ENCODE data around the gene SCUBE3.

Gene SCUBE3

DNA sequence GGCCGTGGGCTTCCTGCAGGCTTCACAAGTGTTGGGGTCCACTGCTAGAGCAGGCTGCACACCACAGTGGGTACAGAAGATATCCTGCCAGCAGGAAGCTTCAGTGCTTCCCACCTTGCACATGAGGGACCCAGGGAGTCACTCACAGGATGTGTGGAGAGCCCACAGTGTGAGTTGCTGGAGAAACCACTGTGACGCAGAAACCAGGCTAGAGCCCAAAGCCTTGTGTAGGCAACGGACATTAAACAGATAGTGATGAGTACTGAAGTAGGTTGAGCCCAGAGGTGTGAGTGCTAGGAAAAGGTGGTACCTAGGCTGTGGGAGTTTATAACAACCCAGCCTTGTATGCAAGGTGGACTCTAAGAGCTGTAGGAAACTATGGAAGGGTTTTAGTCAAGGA is 65.0 kb downstream of the SCUBE3 start:
- no peak for DNase-seq

DNA sequence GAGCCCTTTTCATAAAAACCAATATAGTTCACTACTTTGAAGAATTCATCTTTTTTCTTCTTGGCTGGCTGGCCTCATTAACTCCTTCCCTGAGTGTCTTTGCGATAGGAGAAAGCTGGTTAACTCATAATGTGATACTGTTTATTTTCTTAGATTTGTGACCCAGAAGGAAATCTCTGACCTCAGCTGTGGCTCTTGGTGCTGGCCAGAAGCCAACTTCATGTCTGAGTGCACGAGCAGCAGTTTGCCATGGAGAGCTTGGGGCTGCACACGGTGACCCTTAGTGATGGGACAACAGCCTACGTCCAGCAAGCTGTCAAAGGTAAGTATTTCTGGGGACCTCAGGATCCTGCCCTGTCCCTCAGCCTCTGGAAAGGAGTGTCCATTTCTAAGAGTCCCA is 67.1 kb downstream of the SCUBE3 start:
- DNase-seq = no peak

DNA sequence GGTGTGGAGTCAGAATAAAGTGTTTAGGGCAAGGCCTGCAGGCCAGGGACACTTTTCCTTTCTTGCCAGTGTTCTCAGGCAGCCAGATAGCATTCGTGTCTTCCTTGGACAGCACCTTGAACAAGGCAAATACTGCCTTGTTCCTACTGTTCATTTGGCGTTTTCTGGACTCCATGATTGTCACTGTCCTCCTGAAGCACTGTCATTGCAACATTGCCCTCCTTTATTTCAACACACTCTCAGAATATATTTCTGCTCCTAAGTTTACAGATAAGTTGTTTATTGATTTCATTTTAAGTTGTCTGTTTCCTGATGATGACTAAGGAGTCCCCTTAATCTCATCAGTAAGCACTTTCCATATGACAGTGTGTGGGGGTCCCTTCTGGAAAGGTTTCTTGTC is 68.7 kb downstream of the SCUBE3 start:
- no peak for DNase-seq

DNA sequence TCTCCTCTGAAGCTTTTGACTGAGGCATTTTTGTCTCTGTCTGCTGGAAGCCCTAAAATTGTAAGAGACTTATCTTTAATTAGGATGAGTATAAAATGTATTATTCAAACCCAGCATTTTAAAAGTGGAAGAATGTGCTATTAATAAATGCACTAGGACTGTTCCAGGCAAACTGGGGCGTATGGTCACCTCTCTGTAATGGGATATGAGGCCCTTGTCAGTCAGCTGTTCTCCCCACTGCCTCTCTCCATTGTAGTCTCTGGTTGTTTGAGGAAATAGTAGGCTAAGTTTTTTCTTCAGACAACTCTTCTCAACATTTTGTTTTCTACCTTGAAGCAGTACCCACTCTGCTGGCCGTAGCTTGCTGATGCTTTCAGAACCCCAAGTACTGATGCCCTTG is 69.6 kb downstream of the SCUBE3 start:
- DNase-seq = no peak

DNA sequence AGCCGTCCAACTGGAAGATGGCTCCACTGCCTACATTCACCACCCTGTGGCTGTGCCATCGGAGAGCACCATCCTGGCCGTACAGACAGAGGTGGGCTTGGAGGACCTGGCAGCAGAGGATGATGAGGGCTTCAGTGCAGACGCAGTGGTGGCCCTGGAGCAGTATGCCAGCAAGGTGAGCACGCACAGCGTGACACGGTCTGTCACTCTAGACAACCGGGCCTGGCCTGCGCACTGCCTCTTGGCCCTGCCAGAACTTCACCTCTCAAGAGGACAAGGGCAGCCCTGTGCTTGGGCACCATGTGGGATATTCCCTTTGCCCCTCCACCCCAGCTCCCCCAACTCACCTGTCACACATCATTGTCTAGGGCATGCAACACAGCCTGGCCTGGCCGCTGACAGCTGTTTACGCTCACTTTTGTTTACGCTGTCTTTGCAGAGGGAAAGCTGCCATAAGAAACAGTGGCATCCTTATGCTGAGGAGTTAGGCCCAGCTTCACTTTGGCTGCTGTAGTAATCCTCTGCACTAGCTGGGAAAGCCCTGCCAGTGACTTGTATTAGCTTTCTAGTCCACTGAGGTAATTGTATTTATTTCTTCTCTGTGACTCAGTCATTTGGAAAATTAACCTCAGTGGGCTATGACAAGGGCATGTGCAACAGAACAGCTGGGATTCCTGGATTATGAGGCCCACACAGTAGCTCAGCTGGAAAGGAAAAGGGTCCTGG is 74.1 kb downstream of the SCUBE3 start:
- peak; percentile 43 for DNase-seq

DNA sequence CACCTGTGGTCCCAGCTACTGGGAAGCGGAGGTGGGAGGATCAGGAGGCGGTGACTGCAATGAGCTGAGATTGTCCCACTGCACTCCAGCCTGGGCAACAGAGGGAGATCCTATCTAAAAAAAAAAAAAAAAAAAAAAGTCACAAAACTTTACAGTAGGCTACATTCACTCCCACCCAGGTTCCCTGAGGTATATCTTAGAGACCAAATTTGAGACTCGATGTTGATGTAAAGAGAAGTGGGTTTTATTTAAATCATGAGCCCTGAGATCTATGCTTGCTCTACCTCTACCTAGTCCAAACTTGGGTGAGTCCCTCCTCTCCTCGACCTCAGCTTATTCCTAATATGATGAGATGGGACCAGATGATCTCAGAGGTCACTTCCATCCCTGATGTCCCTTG is 75.1 kb downstream of the SCUBE3 start:
- DNase-seq = no peak

DNA sequence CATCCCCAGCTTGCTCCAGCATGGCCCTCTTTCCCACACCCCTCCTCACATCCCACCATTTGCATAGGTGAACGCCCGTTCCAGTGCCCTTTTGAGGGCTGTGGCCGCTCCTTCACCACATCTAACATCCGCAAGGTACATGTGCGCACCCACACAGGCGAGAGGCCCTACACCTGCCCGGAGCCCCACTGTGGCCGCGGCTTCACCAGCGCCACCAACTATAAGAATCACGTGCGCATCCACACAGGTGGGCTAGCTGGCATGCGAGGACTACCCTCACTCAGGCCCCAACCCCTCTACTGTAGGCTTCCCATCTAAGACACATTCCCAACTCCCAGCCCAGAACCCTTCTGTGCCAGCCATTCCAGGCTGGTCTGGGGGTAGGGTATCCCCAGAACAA is 77.7 kb downstream of the SCUBE3 start:
- no peak for DNase-seq

DNA sequence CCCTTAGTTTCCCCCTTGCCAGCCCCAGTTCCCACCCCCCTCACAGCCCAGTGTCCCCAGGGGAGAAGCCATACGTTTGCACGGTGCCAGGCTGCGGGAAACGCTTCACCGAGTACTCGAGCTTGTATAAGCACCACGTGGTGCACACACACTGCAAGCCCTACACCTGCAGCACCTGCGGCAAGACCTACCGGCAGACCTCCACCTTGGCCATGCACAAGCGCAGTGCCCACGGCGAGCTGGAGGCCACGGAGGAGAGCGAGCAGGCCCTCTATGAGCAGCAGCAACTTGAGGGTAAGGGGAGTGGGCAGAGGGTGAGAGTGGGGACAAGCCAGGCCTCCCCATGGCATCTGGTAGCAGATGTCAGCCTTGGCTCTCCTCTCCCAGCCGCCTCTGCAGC is 78.7 kb downstream of the SCUBE3 start:
- peak; percentile 58 for DNase-seq

DNA sequence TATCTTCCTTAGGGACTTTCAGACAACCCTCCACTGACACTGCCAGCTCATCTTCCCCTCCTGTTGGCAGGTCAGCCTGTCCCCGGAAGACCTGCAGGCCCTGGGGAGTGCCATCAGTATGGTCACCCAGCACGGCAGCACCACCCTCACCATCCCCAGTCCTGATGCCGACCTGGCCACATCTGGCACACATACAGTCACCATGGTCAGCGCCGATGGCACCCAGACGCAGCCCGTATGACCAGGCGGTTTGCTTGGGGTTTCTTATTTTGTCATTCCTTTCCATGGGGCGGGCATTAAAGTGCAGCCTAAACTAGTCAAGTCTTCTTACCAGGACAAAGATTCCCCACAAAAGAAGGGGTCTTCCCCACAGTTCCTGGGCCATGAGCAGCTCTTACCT is 79.9 kb downstream of the SCUBE3 start:
- no peak for DNase-seq

DNA sequence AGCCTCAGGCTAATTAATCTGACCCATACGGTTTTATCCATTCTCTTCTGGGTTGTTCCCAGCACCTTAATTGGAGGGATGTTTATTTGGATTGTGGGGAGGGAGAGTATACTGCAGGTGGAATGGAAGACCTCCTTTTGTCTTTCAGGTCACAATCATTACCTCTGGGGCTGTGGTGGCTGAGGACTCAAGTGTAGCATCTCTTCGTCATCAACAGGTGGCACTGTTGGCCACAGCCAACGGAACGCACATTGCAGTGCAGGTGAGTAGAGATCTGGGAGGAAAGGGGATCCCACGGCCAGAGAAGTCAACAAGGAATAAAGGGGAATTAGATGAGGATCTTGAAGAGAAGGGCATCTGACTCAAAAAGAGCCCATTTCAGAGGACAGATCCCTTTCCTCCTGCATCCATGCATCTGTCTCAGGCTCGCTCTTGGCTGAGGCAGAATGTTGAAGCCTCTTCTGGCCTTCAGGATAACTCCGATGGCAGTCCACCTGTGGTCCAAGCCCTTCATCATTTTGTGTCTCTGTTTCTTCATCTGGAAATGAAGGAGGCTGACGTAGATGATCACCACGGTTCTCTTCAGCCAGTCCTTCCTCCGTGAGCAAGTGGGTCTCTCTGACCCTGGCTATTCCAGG is 80.7 kb downstream of the SCUBE3 start:
- peak; percentile 26 for DNase-seq

DNA sequence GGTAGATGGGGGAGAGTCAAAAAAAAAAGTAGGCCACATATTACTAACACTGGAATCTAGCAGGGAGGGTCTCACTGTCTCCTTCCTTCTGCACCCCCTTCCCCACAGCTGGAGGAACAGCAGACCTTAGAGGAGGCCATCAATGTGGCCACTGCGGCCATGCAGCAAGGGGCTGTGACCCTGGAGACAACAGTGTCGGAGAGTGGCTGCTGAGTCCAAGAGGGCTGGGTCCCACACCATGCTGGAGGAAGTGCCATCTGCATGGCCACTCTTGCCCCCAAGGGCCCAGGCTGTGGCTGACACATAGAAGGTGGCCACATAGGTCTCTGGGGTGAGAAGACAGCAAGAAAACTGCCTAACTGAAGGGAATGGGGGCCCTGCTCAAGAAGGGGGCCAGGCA is 81.3 kb downstream of the SCUBE3 start:
- no peak for DNase-seq

DNA sequence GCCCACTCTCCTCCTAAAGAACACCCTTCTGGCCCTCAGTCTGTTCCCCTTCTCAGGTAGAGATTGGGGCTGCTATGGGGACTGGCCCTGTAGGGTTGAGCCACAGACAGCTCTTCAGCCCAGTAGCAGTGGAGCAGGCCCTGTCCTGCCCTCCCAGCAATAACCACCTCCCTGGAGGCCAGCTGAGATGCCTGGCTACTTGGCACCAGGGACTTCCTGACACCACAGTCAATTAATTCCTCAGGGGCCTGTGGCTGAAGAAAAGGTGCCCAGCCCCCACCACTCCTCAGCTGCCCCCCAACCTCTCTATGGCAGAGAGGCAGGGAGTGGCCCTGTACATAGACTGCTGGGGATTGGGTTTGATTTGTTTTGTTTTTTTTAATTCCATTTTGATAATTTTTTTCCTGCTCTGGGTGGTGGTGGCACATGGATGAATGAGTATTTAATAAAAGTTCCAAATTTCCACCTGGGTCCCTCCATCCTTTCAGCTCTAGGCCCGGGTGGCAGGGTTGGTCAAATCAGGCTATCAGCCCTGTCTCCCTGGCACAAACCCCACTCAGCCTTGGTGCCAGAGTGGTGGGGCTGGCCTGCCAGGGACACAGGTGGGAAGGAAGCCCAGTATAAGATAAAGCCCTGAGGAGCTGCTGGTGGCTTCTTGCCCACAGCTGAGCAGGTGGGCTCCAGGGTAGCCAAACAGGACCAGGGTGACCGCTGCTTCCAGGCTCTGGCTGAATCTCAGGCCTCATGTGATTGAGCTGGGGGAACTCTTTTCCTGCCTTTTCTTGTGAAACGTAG is 82.0 kb downstream of the SCUBE3 start:
- DNase-seq = no peak

DNA sequence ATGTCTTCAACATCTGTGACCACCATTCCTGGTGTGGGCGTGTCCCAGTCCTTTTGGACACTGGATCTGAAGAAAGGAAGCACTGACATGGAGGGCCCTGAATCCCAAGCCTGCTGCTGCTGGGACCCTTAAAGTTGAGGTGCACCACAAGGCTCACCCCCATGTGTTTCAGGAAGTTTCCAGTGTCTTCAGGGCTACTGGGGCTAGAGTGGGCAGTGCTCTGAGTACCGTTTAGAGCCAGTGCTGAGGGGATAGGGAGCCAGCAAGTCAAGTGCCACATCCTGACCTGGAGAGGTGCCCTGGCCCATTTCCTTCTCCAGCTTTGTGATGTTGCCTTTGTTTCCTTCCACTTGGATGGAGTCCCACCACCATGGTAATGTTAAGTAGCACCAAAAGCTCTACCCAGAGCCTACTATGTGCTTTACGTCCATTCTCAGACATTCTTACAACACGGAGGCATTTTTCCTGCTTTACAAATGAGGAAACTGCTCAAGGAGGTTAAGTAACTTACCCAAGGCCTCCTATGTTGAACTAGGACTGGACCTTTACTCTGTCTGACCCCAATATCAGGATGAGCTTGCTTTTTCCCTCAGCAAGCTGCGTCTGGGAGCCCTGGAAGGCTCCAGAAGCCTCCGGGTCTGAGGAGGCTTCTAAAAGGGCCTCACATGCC is 83.3 kb downstream of the SCUBE3 start:
- no peak for DNase-seq

DNA sequence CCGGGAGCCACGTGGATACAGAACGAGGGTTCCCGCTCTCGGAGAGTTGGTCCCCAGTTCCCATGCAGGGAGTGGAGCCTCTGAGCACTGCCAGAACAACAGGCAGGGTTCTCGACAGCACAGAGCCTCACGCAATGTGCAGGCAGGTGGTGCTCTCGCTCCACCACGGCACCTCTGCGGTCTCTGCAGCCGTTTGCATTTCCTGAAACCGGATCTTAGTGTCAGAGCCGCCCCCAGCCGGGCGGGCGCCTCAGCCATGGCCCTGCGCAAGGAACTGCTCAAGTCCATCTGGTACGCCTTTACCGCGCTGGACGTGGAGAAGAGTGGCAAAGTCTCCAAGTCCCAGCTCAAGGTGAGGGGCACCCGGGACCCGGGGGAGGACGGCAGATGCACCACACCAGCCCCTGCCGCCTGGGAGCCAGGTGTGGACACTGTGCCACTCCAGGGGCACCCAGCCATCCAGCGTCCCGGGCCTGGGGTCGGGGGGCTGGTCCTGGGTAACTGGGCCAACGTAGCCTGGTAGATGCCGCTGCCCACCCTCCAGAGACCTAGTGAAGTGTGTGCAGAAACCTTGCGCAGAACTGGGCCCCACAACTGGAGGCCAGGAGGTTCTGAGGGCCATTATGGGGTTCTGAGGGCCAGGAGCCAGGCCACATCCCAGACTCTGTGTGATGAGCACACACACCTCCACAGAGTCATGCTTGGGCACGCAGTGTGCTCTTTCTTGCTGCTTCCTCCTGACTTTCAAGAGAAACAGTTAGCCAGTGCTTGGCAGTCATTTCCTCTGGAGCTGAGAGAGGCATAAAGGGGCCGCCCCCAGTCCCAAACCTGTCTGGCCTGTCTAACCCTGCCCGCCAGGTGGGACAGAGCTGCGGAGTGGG is 84.1 kb downstream of the SCUBE3 start, which contains the start of gene DEF6:
Gene DEF6, plus strand, starts transcription at position 218 of the 881 bp plus-strand sequence. Its CDS starts 39 bp downstream, at position 257.
- peak; percentile 87 for DNase-seq

DNA sequence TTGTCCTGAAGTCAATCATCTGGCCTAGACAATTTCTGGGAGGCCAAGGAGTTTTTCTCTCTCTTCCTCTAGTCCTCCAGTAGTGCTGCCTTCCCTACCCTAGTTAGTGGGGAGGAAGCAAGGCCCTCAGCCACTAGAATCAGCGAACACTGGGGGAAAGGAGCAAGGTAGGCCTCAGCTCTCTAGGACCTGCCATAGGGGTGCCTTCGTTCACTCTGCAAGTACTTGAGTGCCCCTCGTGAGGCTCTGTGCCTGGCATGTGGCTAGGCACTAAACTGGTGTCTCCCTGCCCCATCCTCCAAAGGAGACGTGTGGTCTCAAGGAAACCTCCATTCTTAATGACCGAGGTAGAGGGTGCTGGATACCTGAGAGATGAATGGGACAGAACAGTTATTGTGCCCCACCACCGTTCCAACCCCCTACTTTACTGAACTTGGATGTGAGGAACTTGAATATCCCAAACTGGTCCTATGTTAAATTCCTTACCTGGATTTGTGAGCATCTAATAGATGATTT is 84.9 kb downstream of the SCUBE3 start:
- no peak for DNase-seq

DNA sequence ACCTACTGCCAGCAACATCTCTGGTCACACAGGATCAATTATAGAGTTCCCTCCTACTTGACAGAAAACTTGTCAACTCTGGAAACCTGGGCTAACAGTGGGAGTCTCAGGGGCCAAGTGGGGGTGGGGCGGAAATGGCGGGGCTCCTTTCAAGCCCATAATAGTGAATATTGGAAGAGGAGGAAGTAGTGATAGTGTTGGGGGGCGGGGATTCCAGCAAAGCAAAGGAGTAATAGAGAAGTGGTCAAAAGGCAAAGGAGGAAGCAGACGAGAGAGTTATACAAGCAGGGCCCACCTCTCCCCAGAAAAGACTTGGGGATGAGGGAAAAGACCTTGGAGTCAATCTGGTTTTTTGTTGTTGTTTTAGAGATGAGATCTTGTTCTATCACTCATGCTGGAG is 85.9 kb downstream of the SCUBE3 start:
- no peak for DNase-seq

DNA sequence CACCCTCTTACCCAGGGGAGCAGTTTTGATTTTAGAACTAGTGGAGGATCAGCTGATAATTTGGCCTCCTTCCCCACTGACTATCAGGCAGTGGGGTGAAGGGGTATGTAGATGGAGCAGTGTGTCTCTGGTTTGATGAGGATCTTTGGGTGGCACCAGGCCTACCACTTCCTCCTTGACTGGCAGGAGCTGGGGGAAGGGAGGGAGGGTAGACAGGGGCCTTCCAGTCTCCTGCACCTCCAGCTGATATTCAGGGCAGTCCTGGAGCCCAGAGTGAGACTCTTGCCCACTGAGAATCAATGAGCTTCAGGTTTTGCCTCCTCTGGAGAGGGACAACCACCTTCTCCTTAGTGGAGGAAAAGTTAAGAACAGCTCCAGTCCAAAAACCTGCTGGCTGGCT is 87.1 kb downstream of the SCUBE3 start:
- DNase-seq = no peak
